Measurements from ENCODE around the gene RNF213. TPM values are rescaled to one million over a fixed set of nuclear protein-coding genes. Genes with fewer than 3 reads are reported as not detected.
A peak's percentile ranks its signal among the peaks of the same experiment; 100 is the strongest.

RNF213 gene
- polyA plus RNA-seq, 1 of the 3 experiments (the other 2 are of a cell fraction), result 57.5 TPM

DNA sequence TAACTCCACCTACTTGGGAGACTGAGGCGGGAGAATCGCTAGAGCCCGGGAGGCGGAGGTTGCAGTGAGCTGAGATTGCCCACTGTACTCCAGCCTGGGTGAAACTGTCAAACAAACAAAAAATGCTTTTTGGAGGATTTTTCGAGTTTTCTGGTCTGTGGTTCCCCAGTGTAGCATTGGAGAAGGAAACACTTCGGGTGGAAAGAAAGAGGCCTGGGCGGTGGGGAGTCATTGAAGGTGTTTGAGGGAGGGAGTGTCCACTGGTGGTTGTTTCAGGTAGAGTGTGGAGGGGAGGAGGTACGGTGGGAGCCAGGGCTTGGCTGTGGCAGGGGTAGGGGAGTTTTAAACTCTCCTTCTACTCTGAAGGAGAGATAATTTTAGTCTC, 1.2 kb downstream of the RNF213 start:
- no peaks in the 10 kb centered on the region for H4K20me1 ChIP-seq (ENCODE audit: insufficient read depth)
- H3K9ac ChIP-seq, result peak overlapping the region; percentile 85
- peaks cover 25% of the 10 kb centered on the region for H3F3A ChIP-seq (replicated peaks; ENCODE audit: insufficient read depth)
- ChIA-PET CTCF (interaction anchor here (1.1 to 1.2 kb wide), 2 partner anchors 12 to 67 kb away, joined by 3 to 4 read pairs; no protein-coding TSS in a partner anchor), POLR2A (interaction anchor here (1.1 kb wide), 1 partner anchor 161 kb away, joined by 3 read pairs; the partner anchor contains the start of gene GAA)
- no peaks in the 10 kb centered on the region for H3K9me2 ChIP-seq
- H3K4me3 ChIP-seq (ENCODE audit: low read depth in 2 of 2, low read length in 1 of 2), result peak overlapping the region; percentile 74 to 82
- H3K36me3 ChIP-seq (replicated peaks in 1 of 2; ENCODE audit: control insufficient read depth in 1 of 2, insufficient read depth in 2 of 2, low read length in 1 of 2), result peaks cover 9 to 13% of the 10 kb centered on the region in 2 experiments
- H3K4me1 ChIP-seq (ENCODE audit: control insufficient read depth in 1 of 2, insufficient read depth in 2 of 2, low read depth in 1 of 2, low read length in 1 of 2), result peaks cover 24 to 34% of the 10 kb centered on the region in 2 experiments; a peak in 3 of 4 replicates
- no peaks in the 10 kb centered on the region for H3K27me3 ChIP-seq (ENCODE audit: insufficient read depth)
- DNase-seq, result no peak
- H3K79me2 ChIP-seq (ENCODE audit: insufficient read depth), result peaks cover 39% of the 10 kb centered on the region
- H3K4me2 ChIP-seq, result peak overlapping the region; percentile 86
- H3K27ac ChIP-seq (ENCODE audit: low read depth in 2 of 2, low read length in 1 of 2), result peak overlapping the region in 1 of 2 experiments; percentile 75; a peak in 3 of 4 replicates
- TF ChIP-seq, protein P1, sequence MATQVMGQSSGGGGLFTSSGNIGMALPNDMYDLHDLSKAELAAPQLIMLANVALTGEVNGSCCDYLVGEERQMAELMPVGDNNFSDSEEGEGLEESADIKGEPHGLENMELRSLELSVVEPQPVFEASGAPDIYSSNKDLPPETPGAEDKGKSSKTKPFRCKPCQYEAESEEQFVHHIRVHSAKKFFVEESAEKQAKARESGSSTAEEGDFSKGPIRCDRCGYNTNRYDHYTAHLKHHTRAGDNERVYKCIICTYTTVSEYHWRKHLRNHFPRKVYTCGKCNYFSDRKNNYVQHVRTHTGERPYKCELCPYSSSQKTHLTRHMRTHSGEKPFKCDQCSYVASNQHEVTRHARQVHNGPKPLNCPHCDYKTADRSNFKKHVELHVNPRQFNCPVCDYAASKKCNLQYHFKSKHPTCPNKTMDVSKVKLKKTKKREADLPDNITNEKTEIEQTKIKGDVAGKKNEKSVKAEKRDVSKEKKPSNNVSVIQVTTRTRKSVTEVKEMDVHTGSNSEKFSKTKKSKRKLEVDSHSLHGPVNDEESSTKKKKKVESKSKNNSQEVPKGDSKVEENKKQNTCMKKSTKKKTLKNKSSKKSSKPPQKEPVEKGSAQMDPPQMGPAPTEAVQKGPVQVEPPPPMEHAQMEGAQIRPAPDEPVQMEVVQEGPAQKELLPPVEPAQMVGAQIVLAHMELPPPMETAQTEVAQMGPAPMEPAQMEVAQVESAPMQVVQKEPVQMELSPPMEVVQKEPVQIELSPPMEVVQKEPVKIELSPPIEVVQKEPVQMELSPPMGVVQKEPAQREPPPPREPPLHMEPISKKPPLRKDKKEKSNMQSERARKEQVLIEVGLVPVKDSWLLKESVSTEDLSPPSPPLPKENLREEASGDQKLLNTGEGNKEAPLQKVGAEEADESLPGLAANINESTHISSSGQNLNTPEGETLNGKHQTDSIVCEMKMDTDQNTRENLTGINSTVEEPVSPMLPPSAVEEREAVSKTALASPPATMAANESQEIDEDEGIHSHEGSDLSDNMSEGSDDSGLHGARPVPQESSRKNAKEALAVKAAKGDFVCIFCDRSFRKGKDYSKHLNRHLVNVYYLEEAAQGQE (IDR thresholded peaks at IDR 0.05; ENCODE audit: low read depth, low read length), result no peak
- TF ChIP-seq SMC3 (IDR thresholded peaks at IDR 0.05; ENCODE audit: low read depth, low read length) (no peak), FOXJ3 (CRISPR knock-in tag; IDR thresholded peaks at IDR 0.05) (no peak), JUND (IDR thresholded peaks at IDR 0.05) (no peak), RXRA (IDR thresholded peaks at IDR 0.05; ENCODE audit: borderline replicate concordance, low read depth) (no peak), POLR2AphosphoS5 (IDR thresholded peaks at IDR 0.05; ENCODE audit: low read depth, low read length) (no peak), NFIC (IDR thresholded peaks at IDR 0.05; ENCODE audit: borderline replicate concordance) (no peak), CHD2 (IDR thresholded peaks at IDR 0.05; ENCODE audit: low read length, partially characterized antibody) (no peak), RCOR1 (IDR thresholded peaks at IDR 0.05; ENCODE audit: low read length) (no peak), SIN3A (IDR thresholded peaks at IDR 0.05; ENCODE audit: borderline replicate concordance, low read depth, low read length) (no peak), RFX5 (IDR thresholded peaks at IDR 0.05; ENCODE audit: low read length) (no peak), GATA2 (CRISPR knock-in tag; IDR thresholded peaks at IDR 0.05) (no peak), FOSL2 (IDR thresholded peaks at IDR 0.05; ENCODE audit: borderline replicate concordance, low read depth) (no peak), EP300 (IDR thresholded peaks at IDR 0.05; ENCODE audit: borderline replicate concordance in 1 of 2, low read depth in 1 of 2, low read length in 1 of 2) (no peak)
- TF ChIP-seq, protein P2, sequence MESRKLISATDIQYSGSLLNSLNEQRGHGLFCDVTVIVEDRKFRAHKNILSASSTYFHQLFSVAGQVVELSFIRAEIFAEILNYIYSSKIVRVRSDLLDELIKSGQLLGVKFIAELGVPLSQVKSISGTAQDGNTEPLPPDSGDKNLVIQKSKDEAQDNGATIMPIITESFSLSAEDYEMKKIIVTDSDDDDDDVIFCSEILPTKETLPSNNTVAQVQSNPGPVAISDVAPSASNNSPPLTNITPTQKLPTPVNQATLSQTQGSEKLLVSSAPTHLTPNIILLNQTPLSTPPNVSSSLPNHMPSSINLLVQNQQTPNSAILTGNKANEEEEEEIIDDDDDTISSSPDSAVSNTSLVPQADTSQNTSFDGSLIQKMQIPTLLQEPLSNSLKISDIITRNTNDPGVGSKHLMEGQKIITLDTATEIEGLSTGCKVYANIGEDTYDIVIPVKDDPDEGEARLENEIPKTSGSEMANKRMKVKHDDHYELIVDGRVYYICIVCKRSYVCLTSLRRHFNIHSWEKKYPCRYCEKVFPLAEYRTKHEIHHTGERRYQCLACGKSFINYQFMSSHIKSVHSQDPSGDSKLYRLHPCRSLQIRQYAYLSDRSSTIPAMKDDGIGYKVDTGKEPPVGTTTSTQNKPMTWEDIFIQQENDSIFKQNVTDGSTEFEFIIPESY (IDR thresholded peaks at IDR 0.05; ENCODE audit: borderline replicate concordance, low read depth), result no peak
- TF ChIP-seq, protein P3, sequence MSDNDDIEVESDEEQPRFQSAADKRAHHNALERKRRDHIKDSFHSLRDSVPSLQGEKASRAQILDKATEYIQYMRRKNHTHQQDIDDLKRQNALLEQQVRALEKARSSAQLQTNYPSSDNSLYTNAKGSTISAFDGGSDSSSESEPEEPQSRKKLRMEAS (IDR thresholded peaks at IDR 0.05; ENCODE audit: low read depth), result no peak
- TF ChIP-seq, protein P4, sequence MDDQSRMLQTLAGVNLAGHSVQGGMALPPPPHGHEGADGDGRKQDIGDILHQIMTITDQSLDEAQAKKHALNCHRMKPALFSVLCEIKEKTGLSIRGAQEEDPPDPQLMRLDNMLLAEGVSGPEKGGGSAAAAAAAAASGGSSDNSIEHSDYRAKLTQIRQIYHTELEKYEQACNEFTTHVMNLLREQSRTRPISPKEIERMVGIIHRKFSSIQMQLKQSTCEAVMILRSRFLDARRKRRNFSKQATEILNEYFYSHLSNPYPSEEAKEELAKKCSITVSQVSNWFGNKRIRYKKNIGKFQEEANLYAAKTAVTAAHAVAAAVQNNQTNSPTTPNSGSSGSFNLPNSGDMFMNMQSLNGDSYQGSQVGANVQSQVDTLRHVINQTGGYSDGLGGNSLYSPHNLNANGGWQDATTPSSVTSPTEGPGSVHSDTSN (IDR thresholded peaks at IDR 0.05), result no peak
- TF ChIP-seq, protein P5, sequence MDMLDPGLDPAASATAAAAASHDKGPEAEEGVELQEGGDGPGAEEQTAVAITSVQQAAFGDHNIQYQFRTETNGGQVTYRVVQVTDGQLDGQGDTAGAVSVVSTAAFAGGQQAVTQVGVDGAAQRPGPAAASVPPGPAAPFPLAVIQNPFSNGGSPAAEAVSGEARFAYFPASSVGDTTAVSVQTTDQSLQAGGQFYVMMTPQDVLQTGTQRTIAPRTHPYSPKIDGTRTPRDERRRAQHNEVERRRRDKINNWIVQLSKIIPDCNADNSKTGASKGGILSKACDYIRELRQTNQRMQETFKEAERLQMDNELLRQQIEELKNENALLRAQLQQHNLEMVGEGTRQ (IDR thresholded peaks at IDR 0.05; ENCODE audit: borderline replicate concordance, low read depth, low read length), result no peak
- H3K9me3 ChIP-seq, result no peaks in the 10 kb centered on the region
- 79% methylated on average over 8 of the region's 8 CpGs for WGBS (ENCODE audit: low lambda C conversion rate)
- no peak overlapping the region for H2AFZ ChIP-seq (ENCODE audit: low read depth)

Measured in SK-N-SH (cell line).